ENCODE data around the gene COQ8B. TPM values are rescaled to one million over a fixed set of nuclear protein-coding genes. Genes with fewer than 3 reads are reported as not detected.
"Not testable (repeated sequence)": the region's sequence is repeated elsewhere in the genome, so short reads cannot be mapped to it uniquely, and the experiment has no call there.

The COQ8B gene
- total RNA-seq, 4 donors from 2014 or later = 32.4 to 92.8 (median 41.9) TPM

- H3K4me3 ChIP-seq = no peak overlapping the region
- peaks cover 0 to 99% (median 0%) of the 10 kb centered on the region in 3 donors for H3K36me3 ChIP-seq
- H3K27me3 ChIP-seq = no peaks in the 10 kb centered on the region
- DNase-seq = no peak
- H3K27ac ChIP-seq = no peak overlapping the region
- peaks cover 0 to 14% (median 0%) of the 10 kb centered on the region in 4 donors for H3K4me1 ChIP-seq
- TF ChIP-seq POLR2A (IDR thresholded peaks at IDR 0.05) = no peak
- TF ChIP-seq CTCF (IDR thresholded peaks at IDR 0.05) = no peak
- no peaks in the 10 kb centered on the region for H3K9me3 ChIP-seq
Observed at GRCh38 chr19:40733149-40733548, 16.5 kb upstream of the COQ8B start.

DNA sequence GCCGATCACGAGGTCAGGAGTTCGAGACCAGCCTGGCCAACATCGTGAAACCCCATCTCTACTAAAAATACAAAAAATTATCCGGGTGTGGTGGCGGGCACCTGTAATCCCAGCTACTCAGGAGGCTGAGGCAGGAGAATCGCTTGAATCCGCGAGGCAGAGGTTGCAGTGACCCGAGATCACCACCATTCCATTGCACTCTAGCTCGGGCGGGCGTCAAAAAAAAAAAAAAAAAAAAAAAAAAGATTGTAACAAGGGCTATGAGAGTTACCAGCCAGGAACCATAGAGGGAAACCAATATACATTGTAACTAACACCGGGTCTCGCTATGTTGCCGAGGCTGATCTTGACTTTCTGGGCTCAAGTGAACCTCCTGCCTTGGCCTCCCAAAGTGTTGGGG, 15.6 kb upstream of the COQ8B start:
- H3K4me1 ChIP-seq, DNase-seq, H3K27me3 ChIP-seq, H3K4me3 ChIP-seq, H3K9me3 ChIP-seq, H3K27ac ChIP-seq: not testable (repeated sequence)
- peaks cover 0 to 99% (median 0%) of the 10 kb centered on the region in 3 donors for H3K36me3 ChIP-seq

GRCh38 chr19:40730065-40730464, 13.4 kb upstream of the COQ8B start:
- H3K4me1 ChIP-seq, H3K27me3 ChIP-seq, H3K4me3 ChIP-seq, H3K27ac ChIP-seq, DNase-seq, H3K9me3 ChIP-seq: not testable (repeated sequence)
- H3K36me3 ChIP-seq = peaks cover 0 to 98% (median 0%) of the 10 kb centered on the region in 3 donors

GRCh38 chr19:40726279-40726678, 9.6 kb upstream of the COQ8B start:
- no peaks in the 10 kb centered on the region for H3K27me3 ChIP-seq
- no peak for TF ChIP-seq POLR2A (IDR thresholded peaks at IDR 0.05)
- no peaks in the 10 kb centered on the region for H3K9me3 ChIP-seq
- no peak overlapping the region for H3K27ac ChIP-seq
- H3K36me3 ChIP-seq = peaks cover 0 to 88% (median 0%) of the 10 kb centered on the region in 3 donors
- peaks cover 0 to 14% (median 0%) of the 10 kb centered on the region in 4 donors for H3K4me1 ChIP-seq
- DNase-seq = no peak
- H3K4me3 ChIP-seq = no peak overlapping the region

DNA sequence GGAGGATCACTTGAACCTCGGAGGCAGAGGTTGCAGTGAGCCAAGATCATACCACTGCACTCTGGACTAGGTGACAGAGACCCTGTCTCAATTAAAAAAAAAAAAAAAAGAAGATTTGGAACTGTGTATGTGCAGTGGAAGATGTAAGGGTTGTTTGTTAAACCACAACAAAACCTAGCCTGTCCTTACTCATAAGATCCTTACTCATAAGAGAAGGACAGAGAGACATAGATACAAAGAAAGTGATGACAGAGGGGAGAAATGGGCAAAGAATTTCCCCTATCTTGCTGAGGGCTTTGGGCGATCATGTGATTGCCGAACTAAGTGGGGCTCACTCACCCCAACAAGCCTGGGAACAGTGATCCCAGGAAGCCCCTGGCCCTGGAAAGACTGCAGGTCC, 8.2 kb upstream of the COQ8B start:
- Histone ChIP-seq H3K27ac (no peak overlapping the region), H3K4me1 (peaks cover 0 to 28% (median 2%) of the 10 kb centered on the region in 4 donors), H3K27me3 (no peaks in the 10 kb centered on the region), H3K9me3 (no peaks in the 10 kb centered on the region), H3K4me3 (no peak overlapping the region), H3K36me3 (peaks cover 0 to 74% (median 0%) of the 10 kb centered on the region in 3 donors)
- no peak for DNase-seq
- TF ChIP-seq POLR2A (IDR thresholded peaks at IDR 0.05) (no peak), CTCF (IDR thresholded peaks at IDR 0.05) (no peak)

DNA sequence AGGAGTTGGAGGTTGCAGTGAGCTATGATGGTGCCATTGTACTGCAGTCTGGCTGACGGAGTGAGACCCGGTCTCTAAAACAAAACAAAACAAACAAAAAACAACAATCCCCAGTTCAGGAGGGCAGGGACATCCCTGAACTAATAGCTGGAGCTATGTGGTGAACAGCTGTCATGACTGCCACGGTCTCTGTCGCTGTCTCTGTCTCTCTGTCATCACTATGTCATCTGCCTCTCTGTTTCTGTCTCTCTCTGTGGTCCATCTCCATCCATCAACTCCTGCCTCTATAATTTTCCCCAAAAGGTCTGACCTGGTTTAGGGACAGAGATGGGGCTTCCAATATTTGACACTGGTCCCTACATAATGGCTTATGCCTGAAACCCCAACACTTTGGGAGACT, 7.6 kb upstream of the COQ8B start:
- Histone ChIP-seq H3K27ac (no peak overlapping the region), H3K27me3 (no peaks in the 10 kb centered on the region), H3K9me3 (no peaks in the 10 kb centered on the region), H3K36me3 (peaks cover 0 to 69% (median 0%) of the 10 kb centered on the region in 3 donors), H3K4me1 (peaks cover 0 to 32% (median 3%) of the 10 kb centered on the region in 4 donors), H3K4me3 (no peak overlapping the region)
- no peak for TF ChIP-seq CTCF (IDR thresholded peaks at IDR 0.05)
- no peak for DNase-seq

DNA sequence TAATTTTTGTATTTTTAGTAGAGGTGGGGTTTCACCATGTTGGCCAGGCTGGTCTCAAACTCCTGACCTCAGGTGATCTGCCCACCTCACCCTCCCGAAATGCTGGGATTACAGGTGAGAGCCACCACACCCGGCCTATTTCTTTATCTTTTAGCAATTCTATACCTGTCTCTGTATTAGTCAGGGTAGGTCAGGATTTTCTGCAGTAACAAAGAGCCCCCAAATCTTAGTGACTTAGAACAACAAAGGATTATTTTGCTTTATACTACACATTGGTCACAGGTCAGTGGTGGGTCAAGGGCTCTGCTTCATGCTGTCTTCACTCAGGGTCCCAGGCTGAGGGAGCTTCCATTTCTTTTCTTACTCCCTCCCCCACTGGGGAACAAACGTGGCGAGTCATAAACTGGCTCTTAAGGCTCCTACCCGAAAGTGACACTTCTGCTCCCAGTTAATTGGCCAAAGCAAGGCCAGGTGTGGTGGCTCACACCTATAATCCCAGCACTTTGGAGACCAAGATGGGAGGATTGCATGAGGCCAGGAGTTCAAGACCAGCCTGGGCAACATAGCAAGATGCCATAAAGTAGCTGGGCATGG, 7.1 kb upstream of the COQ8B start:
- peaks cover 0 to 63% (median 0%) of the 10 kb centered on the region in 3 donors for H3K36me3 ChIP-seq
- H3K4me3 ChIP-seq = no peak overlapping the region
- peaks cover 0 to 33% (median 6%) of the 10 kb centered on the region in 4 donors for H3K4me1 ChIP-seq
- no peaks in the 10 kb centered on the region for H3K27me3 ChIP-seq
- TF ChIP-seq POLR2A (IDR thresholded peaks at IDR 0.05) = no peak
- DNase-seq = no peak
- no peaks in the 10 kb centered on the region for H3K9me3 ChIP-seq
- H3K27ac ChIP-seq = no peak overlapping the region
